Sigmoid colon (tissue), 4 donors: ENCODE results near the gene TRNP1.

Experiments used
- CTCF ChIP-seq, 4 experiments: fragments of 450-650 bp in 3 of 4; fragments of 200-600 bp in 1 of 4; IDR thresholded peaks; one replicate each; pipeline ENCODE4 v1.5.1; 2016 to 2019; ENCODE audit warnings: antibody characterized with exemption in 4 of 4, mild to moderate bottlenecking in 3 of 4, moderate library complexity in 2 of 4
- POLR2AphosphoS5 ChIP-seq, 4 donors: sonication (generic); formaldehyde crosslinking; IDR thresholded peaks; one replicate each; pipeline ENCODE4 v1.6.1; 2017; ENCODE audit warnings: antibody characterized with exemption in 4 of 4

- TF ChIP-seq CTCF (IDR thresholded peaks at IDR 0.05) (no peak), POLR2AphosphoS5 (IDR thresholded peaks at IDR 0.05) (no peak)
Observed at GRCh38 chr1:26956321-26956720, 37.2 kb upstream of the TRNP1 start.
